HG03060 (cell line): Measurements from ENCODE around the gene SLC25A45.

Source experiments
- ATAC-seq: cut with Tn5 transposase; IDR thresholded peaks from one replicate; pipeline ENCODE4 v1.9.1; 2021; ENCODE audit warnings: low read depth, moderate number of reproducible peaks; ENCODE audit not compliant: unreplicated experiment

SLC25A45 gene

GRCh38 chr11:65329944-65330403 lies 52.5 kb downstream of the SLC25A45 start:
- no peak for ATAC-seq

GRCh38 chr11:65329478-65329877 lies 53.0 kb downstream of the SLC25A45 start:
- no peak for ATAC-seq

GRCh38 chr11:65327021-65327420 lies 55.4 kb downstream of the SLC25A45 start:
- no peak for ATAC-seq

GRCh38 chr11:65325435-65325834 lies 57.0 kb downstream of the SLC25A45 start:
- no peak for ATAC-seq
